ENCODE data around the gene AGTRAP.

The AGTRAP gene

DNA sequence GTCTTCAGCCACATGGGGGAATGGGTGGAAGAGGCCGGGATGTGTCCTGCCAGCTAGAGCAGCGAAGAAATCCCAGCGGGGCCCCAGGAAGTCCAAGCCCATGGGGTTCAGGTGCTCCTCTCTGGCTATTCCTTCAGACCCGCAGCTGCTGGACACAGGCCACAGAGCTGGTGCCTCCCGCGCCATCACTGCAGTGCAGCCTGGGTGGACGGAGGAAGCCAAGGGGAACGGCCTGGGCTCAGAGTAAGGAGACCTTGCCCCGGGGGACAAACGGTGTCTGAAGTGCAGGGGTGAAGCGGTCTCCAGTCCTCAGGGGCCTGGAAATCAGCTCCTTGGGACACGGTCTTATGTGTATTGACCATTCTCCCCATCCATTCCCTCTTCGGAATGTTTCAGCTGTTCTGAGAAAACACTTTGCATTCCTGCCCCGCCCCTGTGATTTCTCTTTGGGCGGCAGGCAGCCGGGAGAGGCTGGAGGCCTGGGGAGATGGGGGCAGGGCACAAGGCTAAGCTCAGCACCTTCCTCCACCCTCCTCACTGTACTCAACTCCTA, 51.4 kb downstream of the AGTRAP start:
- intact Hi-C loops (cut with DNase I; ENCODE audit: low total_unique reads): loop anchor here (5.0 kb wide), 1 partner anchor 120 kb away; no protein-coding TSS in a partner anchor
- Histone ChIP-seq H3K36me3 (peaks cover 0 to 17% (median 2%) of the 10 kb centered on the region in 3 donors), H3K9me3 (no peaks in the 10 kb centered on the region), H3K27ac (peak overlapping the region; percentile 86 to 91), H3K4me3 (peak overlapping the region; percentile 10 to 31), H3K4me1 (peaks cover 12 to 71% (median 61%) of the 10 kb centered on the region in 4 donors), H3K27me3 (no peaks in the 10 kb centered on the region)
- no peak for TF ChIP-seq CTCF (IDR thresholded peaks at IDR 0.05)
- peak; percentile 77 to 87 for DNase-seq

- no peak for DNase-seq
- Histone ChIP-seq H3K27me3 (no peaks in the 10 kb centered on the region), H3K4me3 (peak overlapping the region in 1 of 2 donors; percentile 10), H3K9me3 (no peaks in the 10 kb centered on the region), H3K4me1 (peaks cover 12 to 71% (median 61%) of the 10 kb centered on the region in 4 donors), H3K27ac (peak overlapping the region; percentile 86 to 91), H3K36me3 (peaks cover 3 to 23% (median 5%) of the 10 kb centered on the region in 3 donors)
- no peak for TF ChIP-seq CTCF (IDR thresholded peaks at IDR 0.05)
- intact Hi-C loops (cut with DNase I; ENCODE audit: low total_unique reads): loop anchor here (5.0 kb wide), 1 partner anchor 119 kb away; no protein-coding TSS in a partner anchor
Measured at GRCh38 chr1:11787804-11788436, 52.0 kb downstream of the AGTRAP start.

DNA sequence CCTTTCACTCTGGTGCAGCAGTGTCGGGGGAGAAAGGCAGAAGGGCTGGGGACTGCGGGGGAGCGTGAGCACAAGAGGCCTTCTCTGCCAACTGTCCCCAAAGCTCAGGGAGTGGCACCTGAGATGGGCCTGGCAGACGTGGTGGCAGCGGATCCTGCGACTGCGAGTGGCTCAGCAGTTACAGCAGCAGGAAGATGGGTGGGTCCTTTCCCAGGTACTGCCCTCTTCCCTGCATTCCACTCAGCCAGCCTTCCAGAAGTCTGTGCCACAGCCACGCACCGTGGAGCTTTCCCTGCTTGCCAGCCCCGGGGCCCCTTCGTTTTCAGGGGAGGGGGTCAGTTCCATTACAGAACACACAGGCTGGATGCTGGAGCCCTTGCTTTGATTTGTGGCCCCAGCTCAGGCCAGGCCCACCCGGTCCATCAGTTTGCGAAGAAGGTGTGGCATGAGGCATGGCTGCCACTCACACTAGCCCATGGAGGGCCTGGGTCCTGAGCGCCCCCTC, 52.7 kb downstream of the AGTRAP start:
- H3K27me3 ChIP-seq: no peaks in the 10 kb centered on the region
- H3K4me1 ChIP-seq: peaks cover 12 to 71% (median 61%) of the 10 kb centered on the region in 4 donors
- DNase-seq: no peak
- H3K27ac ChIP-seq: peak overlapping the region; percentile 86 to 91
- H3K36me3 ChIP-seq: peaks cover 7 to 27% (median 7%) of the 10 kb centered on the region in 3 donors
- intact Hi-C loops (cut with DNase I; ENCODE audit: low total_unique reads): loop anchor here (5.0 kb wide), 1 partner anchor 119 kb away; no protein-coding TSS in a partner anchor
- no peaks in the 10 kb centered on the region for H3K9me3 ChIP-seq
- H3K4me3 ChIP-seq: no peak overlapping the region
- no peak for TF ChIP-seq CTCF (IDR thresholded peaks at IDR 0.05)

DNA sequence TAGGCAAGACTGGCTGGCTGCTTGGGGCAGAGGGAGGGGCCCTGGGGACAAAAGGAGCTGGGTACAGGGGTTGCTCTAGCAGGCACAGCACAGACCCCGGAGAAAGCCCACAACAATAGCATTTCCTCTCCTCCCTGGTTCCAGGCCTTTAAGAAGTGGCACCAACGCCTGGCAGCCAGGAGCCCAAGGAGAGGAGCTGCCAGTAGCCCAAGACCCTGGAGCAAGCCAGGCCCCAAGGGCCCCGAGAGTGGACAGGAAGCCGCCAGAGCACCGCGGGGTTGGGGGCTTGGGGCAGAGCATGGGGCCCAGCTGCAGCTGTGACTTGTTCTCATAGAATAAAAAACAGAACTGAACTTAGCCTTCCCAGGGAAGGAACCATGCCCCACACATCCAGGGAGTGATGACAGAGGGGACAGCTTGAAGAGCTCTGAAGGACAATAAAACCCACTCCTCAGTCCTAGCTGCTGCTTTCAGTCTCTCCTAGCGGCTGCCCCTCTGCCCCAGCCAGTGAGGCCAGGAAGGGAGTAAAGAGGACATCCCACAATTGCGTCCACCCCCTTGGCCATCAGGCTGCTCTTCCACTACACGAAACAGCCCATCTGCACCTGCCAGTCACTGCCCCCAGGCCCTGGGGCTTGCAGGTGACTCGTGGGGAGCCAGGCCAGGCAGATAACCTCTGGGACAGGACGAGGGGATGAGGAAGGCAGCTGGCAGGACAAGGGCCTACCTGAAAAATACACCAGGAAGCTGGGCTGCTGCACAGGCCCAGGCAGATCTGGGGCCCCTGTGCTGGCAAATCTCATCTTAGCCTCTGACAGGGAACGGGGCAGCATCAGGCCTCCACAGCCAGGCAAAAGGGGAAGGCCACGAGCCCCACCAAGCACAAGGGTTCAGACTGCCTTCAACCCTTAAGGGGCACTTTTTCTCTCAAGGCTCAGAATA, 53.5 kb downstream of the AGTRAP start:
- H3K36me3 ChIP-seq: peaks cover 14 to 35% (median 15%) of the 10 kb centered on the region in 3 donors
- H3K4me3 ChIP-seq: no peak overlapping the region
- H3K4me1 ChIP-seq: peaks cover 12 to 70% (median 61%) of the 10 kb centered on the region in 4 donors
- DNase-seq: no peak
- TF ChIP-seq CTCF (IDR thresholded peaks at IDR 0.05): no peak
- H3K27ac ChIP-seq: peak overlapping the region; percentile 86 to 91
- intact Hi-C loops (cut with DNase I; ENCODE audit: low total_unique reads): loop anchor here (5.0 kb wide), 1 partner anchor 118 kb away; no protein-coding TSS in a partner anchor
- no peaks in the 10 kb centered on the region for H3K27me3 ChIP-seq
- no peaks in the 10 kb centered on the region for H3K9me3 ChIP-seq

Data from tibial artery (tissue), 4 donors.